A549 (cell line): ENCODE results near the gene NFAM1.

Experiments used
- REST ChIP-seq: fragments of 200-600 bp; sonication (generic); IDR thresholded peaks from 2 replicates; pipeline ENCODE4 v1.6.1; 2016; ENCODE audit warnings: antibody characterized with exemption, mild to moderate bottlenecking, moderate library complexity
- TF ChIP-seq, protein P1 (sequence below): fragments of >200 bp; sonication (Bioruptor Twin); formaldehyde crosslinking; IDR thresholded peaks from 3 replicates; pipeline ENCODE4 v1.5.1; 2016

GRCh38 chr22:42357221-42357620, 75.0 kb downstream of the NFAM1 start:
- TF ChIP-seq, protein P1, sequence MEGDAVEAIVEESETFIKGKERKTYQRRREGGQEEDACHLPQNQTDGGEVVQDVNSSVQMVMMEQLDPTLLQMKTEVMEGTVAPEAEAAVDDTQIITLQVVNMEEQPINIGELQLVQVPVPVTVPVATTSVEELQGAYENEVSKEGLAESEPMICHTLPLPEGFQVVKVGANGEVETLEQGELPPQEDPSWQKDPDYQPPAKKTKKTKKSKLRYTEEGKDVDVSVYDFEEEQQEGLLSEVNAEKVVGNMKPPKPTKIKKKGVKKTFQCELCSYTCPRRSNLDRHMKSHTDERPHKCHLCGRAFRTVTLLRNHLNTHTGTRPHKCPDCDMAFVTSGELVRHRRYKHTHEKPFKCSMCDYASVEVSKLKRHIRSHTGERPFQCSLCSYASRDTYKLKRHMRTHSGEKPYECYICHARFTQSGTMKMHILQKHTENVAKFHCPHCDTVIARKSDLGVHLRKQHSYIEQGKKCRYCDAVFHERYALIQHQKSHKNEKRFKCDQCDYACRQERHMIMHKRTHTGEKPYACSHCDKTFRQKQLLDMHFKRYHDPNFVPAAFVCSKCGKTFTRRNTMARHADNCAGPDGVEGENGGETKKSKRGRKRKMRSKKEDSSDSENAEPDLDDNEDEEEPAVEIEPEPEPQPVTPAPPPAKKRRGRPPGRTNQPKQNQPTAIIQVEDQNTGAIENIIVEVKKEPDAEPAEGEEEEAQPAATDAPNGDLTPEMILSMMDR, result no peak
- no peak for TF ChIP-seq REST
